NCI-H2196 (cell line): ENCODE measurements around the gene ZNF615.
"Not testable (repeated sequence)": the region's sequence is repeated elsewhere in the genome, so short reads cannot be mapped to it uniquely, and the experiment has no call there.

Source experiments
- DNase-seq: peaks from one replicate; lab custom pipeline; 2025; ENCODE audit not compliant: unreplicated experiment; lab: John Stamatoyannopoulos, UW

ZNF615 gene

DNA sequence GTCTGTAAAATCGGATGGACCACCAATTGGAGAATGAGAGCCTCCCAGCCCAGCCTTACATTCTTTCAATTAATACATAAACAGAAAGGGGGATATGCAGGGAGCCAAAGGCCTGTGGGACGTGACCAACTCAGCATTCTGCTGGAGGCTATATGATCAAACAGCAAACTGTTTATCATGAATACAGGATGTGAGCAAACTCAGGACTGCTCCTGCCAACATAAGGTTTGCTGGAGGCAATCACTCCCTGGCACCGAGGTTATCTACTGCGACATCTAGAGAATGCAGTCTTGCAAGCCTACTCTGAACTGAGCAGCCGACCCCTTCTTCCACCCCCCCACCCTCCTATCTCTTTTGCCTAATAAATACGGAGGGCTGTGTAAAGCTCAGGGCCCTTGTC, 27.1 kb downstream of the ZNF615 start:
- DNase-seq, result not testable (repeated sequence)

DNA sequence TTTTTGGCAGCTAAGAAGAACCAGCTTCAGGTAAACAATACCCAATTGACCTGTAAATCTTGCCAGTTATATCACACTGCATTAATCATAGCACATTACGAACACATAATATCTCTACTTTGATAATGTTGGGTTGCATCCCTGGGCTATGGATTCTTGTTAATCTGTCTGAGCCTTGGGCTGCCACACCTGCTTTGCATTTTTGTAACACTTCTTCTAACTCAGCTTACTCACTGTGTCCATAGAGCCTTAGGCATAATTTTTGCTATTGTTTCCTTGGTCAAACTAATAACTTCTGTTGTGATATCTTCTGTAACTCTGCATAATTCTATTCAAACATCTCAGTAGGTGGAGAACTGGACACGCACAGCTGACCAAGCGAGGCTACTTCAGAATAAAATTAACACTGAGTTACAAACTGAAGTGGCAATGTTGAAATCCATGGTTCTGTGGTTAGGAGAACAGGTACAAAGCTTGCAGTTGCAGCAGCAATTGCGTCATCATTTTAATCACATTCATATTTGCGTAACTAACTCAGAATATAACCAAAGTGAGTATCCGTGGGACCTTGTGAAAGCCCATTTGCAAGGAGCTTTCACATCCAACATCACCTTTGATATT, 27.8 kb downstream of the ZNF615 start:
- no peak for DNase-seq

DNA sequence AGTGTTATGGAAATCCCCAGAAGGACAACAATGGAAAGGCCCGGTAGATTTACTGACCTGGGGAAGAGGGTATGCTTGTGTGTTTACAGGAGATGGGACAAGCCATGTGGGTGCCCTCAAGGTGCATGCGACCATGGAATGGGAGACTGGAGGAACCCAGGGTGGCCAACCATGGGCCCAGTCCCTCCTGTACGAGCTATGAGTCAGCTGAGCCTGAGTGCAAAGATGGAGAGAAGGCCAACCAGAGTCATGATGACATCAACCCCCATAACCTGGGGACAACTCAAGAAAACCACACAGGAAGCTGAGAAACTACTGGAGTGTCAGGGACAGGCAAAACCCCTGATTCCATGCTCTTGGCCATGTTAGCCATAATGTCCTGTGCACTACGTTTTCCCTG, 29.1 kb downstream of the ZNF615 start:
- DNase-seq, result no peak

DNA sequence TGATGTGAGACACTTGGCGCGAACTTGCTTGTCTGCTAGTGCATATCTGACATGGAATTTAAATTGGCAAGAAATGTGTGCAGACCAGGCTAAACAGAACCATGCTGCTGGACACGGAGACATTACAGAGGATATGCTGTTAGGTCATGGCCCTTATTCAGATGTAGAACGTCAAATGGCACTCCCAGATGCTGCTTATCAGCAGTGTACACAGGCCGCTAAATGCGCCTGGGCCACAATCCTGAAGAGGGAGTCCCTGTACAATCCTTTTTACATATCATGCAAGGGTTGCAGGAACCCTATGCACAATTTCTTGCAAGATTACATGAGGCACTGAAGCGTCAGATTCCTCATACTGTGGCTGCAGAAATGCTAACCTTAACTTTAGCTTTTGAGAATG, 30.7 kb downstream of the ZNF615 start:
- no peak for DNase-seq

DNA sequence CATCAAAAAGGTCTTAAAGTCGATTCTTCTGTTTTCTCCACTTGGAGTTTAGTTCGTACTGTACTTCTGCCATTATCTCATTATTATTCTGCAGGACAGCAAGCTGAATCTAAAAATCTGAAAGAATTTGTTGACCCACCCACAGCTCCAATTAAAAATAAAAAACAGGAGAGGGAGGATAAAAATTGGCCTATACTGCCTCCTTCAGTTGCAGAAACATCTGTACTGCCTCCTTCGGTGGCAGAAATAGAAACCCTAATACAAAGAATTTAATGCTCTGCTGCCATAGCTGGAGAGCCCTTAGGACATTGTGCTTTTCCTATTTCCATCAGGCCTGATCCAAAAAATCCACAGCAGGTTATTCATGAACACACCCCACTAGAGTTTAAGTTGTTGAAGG, 31.2 kb downstream of the ZNF615 start:
- DNase-seq, result no peak

DNA sequence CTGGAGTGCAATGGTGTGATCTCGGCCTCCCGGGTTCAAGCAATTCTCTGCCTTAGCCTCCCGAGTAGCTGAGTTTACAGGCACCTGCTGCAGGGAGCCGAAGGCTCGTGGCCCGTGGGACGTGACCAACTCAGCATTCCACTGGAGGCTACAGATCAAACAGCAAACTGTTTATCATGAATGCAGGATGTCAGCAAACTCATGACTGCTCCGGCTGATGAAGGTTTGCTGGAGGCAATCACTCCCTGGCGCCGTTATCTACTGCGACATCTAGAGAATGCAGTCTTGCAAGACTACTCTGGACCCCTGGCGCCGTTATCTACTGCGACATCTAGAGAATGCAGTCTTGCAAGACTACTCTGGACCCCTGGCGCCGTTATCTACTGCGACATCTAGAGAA, 32.2 kb downstream of the ZNF615 start:
- not testable (repeated sequence) for DNase-seq

DNA sequence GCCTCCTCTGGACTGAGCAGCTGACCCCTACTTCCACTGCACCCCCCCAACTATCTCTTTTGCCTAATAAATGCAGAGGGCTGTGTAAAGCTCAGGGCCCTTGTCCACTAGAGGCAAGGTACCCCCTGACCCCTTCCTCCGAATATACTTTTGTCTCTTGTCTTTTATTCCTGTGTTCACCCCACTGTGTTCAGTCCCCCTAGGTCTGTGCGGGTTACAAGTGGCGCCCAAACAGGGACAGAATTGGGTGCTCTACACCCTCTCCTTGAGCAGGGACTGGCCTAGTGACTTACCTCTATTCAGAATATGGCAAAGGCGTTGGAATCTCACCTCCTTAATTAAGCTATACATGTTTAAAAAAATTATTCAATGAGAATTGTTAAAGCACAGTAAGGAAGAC, 36.4 kb downstream of the ZNF615 start:
- DNase-seq, result no peak

DNA sequence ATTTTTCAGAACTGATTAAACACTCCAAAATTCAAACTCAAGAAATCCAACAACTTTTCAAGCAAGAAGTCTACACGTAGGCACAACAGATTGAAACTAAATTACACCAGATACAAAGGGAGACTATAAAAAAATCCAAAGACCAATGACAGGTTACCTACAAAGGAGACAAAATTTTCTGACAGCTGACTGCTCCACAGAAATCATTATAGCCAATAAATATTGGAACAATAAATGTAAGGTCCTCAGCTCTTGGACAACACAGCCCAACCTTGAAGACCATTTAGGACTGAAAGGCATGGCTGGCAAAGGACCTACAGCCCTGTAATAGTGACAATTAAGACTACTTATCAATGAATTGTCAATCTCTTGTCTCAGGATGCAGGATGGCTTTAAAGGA, 37.3 kb downstream of the ZNF615 start:
- no peak for DNase-seq

DNA sequence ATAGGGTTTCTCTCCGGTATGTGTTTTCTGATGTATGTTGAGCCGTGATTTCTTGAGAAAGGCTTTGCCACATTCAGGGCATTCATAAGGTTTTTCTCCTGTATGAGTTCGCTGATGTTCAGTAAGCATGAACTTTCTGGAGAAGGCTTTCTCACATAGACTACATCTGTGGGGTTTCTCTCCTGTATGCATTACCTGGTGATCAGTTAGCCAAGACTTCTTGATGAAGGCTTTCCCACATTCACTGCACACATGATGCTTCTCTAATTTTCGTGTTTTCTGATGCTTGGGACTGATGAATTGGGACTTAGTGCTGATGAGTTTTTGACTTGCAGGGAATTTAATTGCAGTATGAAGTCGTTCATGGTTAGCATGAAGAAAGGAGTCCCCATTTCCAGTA, 42.4 kb downstream of the ZNF615 start:
- no peak for DNase-seq

DNA sequence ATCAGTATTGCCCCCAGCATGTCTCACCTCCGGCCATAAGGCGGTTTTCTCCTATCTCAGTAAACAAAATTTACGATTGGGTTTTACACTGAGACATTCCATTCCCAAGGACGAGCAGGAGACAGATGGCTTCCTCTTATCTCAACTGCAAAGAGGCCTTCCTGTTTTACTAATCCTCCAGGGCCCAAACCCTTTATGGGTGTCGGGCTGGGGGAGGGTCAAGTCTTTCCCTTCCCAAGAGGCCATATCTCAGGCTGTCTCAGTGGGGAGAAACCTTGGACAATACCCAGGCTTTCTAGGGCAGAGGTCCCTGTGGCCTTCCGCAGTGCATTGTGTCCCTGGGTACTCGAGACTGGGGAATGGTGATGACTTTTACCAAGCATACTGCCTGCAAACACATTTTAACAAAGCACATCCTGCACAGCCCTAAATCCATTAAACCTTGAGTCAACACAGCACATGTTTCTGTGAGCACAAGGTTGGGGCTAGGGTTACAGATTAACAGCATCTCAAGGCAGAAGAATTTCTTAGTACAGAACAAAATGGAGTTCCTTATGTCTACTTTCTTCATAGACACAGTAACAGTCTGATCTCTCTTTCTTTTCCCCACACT, 47.3 kb downstream of the ZNF615 start:
- not testable (repeated sequence) for DNase-seq

DNA sequence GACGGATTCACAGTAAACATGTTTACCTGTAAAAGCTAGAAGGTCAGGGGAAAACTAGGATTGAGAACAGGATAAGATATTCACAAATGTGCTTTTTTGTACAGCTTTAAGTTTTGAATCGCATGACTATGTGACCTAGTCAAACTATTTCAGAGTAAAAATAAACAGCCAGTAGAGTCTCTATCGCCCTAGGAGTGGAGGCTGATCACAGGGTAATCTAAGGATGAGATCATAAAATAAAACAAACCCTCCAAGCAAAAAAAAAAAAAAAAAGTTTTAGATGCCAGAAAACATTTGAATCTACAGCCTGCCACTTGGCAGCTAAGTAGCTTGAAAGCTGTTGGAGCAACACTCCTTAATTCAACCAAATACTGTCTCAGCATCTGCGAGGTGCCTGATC, 48.2 kb downstream of the ZNF615 start:
- no peak for DNase-seq

DNA sequence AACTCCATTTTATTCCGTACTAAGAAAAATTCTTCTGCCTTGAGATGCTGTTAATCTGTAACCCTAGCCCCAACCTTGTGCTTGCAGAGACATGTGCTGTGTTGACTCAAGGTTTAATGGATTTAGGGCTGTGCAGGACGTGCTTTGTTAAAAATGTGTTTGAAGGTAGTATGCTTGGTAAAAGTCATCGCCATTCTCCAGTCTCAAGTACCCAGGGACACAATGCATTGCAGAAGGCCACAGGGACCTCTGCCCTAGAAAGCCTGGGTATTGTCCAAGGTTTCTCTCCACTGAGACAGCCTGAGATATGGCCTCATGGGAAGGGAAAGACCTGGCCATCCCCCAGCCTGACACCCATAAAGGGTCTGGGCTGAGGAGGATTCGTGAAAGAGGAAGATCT, 50.2 kb downstream of the ZNF615 start:
- not testable (repeated sequence) for DNase-seq

DNA sequence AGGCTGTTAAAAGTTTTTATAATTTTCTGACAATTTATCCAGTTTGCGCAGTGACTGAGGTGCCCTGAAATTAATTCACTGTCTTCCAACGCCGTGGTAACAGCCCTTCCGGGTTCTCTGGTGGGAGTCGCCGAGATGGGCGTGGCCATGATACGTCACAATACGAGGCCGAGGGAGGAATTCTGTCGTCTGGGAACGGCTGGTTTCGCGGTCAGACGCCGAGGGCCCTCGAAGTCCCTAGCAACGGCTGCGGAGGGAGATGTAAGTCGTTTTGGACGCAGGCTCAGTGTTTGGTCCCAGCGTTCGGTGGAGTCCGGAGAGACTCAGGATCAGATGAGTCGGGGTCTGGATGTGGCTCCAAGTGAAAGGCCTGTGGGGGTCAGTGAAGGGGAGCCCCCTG, 59.0 kb downstream of the ZNF615 start:
- DNase-seq, result no peak

DNA sequence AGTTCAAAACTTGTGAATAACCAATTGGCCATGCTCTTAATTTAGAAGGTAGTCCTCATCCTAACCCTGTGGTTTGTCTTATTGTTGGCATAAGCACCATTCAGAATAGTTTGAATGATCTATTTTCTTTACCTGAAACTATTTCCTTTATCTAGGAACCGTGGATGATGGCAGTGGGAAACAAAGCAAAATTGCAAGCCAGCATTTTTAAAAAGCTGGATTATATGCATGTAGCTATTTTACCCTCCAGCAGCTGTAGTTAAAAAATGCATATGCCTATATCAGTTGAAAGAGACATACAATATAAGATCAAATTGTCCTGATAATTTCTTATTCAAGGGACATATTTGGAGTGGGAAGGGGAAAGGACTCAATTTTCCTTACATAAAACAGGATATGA, 61.4 kb downstream of the ZNF615 start:
- no peak for DNase-seq

DNA sequence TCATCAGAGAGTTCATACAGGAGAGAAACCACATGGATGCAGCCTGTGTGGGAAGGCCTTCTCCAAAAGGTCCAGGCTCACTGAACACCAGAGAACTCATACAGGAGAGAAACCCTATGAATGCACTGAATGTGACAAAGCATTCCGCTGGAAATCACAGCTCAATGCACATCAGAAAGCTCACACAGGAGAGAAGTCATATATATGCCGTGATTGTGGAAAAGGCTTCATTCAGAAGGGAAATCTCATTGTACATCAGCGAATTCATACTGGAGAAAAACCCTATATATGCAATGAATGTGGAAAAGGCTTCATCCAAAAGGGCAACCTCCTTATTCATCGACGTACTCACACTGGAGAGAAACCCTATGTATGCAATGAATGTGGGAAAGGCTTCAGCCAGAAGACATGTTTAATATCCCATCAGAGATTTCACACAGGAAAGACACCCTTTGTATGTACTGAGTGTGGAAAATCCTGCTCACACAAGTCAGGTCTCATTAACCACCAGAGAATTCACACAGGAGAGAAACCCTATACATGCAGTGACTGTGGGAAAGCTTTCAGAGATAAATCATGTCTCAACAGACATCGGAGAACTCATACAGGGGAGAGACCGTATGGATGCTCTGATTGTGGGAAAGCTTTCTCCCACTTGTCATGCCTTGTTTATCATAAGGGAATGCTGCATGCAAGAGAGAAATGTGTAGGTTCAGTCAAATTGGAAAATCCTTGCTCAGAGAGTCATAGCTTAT, 63.0 kb downstream of the ZNF615 start:
- DNase-seq, result no peak
